ENCODE results near the gene YRDC.

YRDC gene

GRCh38 chr1:37807555-37808368 is at the start of gene YRDC, which contains the start of gene C1orf122:
TSS of gene YRDC (minus strand) at chr1:37808208. CDS start at chr1:37808180, 28 bp downstream.
TSS of gene C1orf122 (plus strand) at chr1:37807790. CDS start at chr1:37808405, 615 bp downstream.
- peak; percentile 92 for DNase-seq (ENCODE audit: low read depth)

- no peak for DNase-seq (ENCODE audit: low read depth)
Measured at GRCh38 chr1:37854406-37854805, 46.4 kb upstream of the YRDC start.

DNA sequence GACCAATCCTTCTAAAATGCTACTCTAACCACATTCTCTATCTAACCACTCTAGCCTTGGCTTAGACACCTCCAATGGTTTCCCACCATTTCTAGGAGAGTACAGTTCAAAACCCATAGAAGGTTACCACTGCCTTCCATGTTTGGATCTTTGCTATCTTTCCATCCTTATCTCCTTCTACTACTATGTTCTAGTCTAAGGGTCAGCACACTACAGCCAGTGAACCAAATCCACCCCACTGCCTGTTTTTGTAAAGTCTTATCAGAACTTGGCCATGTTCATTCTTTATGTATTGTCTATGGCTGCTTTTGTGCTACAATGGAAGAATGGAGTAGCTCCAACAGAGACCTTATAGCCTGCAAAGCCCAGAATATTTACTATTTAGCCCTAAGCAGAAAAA is 45.1 kb upstream of the YRDC start:
- no peak for DNase-seq (ENCODE audit: low read depth)

GRCh38 chr1:37851782-37852210 is 43.8 kb upstream of the YRDC start:
- peak; percentile 26 for DNase-seq (ENCODE audit: low read depth)

GRCh38 chr1:37851262-37851661 is 43.3 kb upstream of the YRDC start:
- no peak for DNase-seq (ENCODE audit: low read depth)

GRCh38 chr1:37850352-37850955 is 42.4 kb upstream of the YRDC start:
- DNase-seq (ENCODE audit: low read depth) = peak; percentile 67

DNA sequence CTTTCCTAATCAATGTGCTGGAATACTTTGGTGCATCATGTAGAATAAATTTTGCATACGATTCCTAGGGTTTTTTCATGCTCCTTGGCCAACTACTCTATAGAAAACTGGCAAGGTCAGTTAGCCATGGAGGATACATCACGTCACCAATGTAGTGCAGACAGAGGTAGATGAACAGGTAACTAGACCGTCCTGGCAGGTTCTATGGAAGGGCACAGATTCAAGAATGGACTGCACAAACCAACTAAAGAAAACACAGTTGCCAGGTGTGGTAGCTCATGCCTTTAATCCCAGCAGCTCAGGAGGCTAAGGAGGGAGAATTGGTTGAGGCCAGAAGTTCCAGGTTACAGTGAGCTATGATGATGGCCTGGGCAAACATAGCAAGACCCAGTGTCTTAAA is 41.5 kb upstream of the YRDC start:
- no peak for DNase-seq (ENCODE audit: low read depth)

GRCh38 chr1:37846647-37847339 is 38.8 kb upstream of the YRDC start:
- DNase-seq (ENCODE audit: low read depth) = no peak

DNA sequence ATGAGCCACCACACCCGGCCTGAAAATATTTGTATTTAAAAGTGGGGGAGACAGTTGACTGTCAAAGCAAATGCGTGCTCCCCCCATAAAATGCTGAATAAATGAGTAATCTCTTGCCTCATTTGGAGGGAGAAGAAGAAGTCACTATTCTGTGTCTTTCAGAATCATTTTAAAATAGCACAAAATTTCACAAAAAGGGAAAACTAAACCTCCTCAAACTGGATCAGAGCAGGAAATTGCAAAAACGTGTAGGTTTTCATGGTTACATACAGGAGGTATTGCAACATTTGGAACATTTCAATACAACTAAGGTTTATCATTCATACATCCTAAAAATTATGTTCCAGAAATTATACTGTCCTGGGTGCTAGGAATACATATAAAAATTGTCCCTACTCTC is 37.8 kb upstream of the YRDC start:
- DNase-seq (ENCODE audit: low read depth) = peak; percentile 41

DNA sequence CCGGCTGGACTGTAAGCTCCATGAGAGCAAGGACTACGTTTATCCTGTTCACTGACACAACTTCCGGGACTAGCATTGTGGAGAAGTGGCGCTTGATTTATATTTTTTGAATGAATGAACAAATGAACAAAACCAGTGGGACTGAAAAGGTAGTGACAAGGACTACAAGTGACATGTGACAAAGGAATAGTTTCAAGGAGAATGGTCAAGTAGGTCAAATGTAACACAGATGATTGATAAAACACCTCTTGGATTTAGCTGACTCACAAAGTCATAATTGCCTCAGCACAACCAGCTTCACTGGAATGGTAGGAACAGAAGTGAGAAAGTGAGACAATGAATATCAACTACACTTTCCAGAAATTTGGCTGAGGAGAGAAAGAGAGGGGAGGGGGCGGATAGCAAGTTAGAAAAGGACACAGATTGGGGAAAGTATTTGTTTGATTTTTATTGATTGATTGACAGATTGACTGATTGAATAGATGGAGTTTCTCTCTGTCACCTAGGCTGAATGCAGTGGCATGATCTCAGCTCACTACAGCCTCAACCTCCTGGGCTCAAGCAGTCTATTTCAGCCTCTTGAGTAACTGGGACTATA is 37.1 kb upstream of the YRDC start:
- DNase-seq (ENCODE audit: low read depth) = no peak

- DNase-seq (ENCODE audit: low read depth) = no peak
Measured at GRCh38 chr1:37844536-37844935, 36.5 kb upstream of the YRDC start.

- no peak for DNase-seq (ENCODE audit: low read depth)
Measured at GRCh38 chr1:37841652-37842051, 33.6 kb upstream of the YRDC start.

- no peak for DNase-seq (ENCODE audit: low read depth)
Measured at GRCh38 chr1:37840711-37841110, 32.7 kb upstream of the YRDC start.

- no peak for DNase-seq (ENCODE audit: low read depth)
Measured at GRCh38 chr1:37839676-37840075, 31.7 kb upstream of the YRDC start.

- DNase-seq (ENCODE audit: low read depth) = no peak
Measured at GRCh38 chr1:37836788-37837187, 28.8 kb upstream of the YRDC start.

DNA sequence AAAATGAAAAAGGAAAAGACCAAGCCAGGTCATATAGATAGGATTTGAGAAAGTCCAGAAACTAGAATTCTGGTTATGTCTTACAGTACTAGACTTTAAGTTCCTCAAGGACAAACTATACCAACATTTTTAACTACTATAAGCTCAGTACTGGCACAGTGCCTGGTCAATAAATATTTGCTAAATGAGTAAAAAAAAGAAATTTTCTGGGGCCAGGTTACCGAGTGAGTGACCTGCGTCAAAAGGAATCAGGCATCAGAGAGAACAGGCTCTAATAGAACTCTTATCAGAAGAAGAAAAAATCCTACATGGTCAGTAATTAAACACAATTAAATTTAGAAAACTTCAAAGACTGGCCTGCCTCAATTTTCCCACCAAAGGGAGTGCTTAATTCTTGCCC is 23.8 kb upstream of the YRDC start:
- no peak for DNase-seq (ENCODE audit: low read depth)

- no peak for DNase-seq (ENCODE audit: low read depth)
Measured at GRCh38 chr1:37831109-37831508, 23.1 kb upstream of the YRDC start.

GRCh38 chr1:37828410-37829074 is 20.5 kb upstream of the YRDC start:
- no peak for DNase-seq (ENCODE audit: low read depth)

DNA sequence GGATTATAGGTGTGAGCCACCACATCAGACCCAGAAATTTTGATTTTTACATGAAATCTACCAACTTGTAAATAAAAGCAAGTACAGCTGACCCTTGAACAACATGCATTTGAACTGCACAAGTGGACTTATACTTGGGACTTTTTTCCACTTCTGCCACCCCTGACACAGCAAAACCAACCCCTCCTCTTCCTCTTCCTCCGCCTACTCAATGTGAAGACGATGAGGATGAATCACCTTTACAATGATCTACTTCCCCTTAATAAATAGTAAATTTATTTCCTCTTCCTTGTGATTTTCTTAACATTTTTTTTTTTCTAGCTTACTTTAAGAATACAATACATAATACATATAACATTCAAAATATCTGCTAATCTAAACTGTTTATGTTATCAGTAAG is 17.5 kb upstream of the YRDC start:
- no peak for DNase-seq (ENCODE audit: low read depth)

- no peak for DNase-seq (ENCODE audit: low read depth)
Measured at GRCh38 chr1:37824001-37824400, 16.0 kb upstream of the YRDC start.

- DNase-seq (ENCODE audit: low read depth) = no peak
Measured at GRCh38 chr1:37822906-37823815, 15.2 kb upstream of the YRDC start.

Data from fibroblast of gingiva (primary cell).